Fibroblast of lung (primary cell): ENCODE data around the gene RASL11A. TPM values are rescaled to one million over a fixed set of nuclear protein-coding genes. Genes with fewer than 3 reads are reported as not detected.

Experiments used
- DNase-seq, 2 donors: peaks; one replicate each; pipeline versions ENCODE4 v3.0.0 to v3.0.0-alpha.2; 2010; ENCODE audit warnings: low read depth in 2 of 2
- H2AFZ ChIP-seq: 2 replicates; pipeline ENCODE4 v1.5.1; 2012; ENCODE audit warnings: low read length, control low read depth, inconsistent platforms
- H3K27ac ChIP-seq: 2 replicates; pipeline ENCODE4 v1.5.1; 2011; ENCODE audit warnings: low read length, control low read depth; ENCODE audit not compliant: insufficient read depth
- H3K27me3 ChIP-seq: 2 replicates; pipeline ENCODE4 v1.5.1; 2011; ENCODE audit warnings: mild to moderate bottlenecking, low read length; ENCODE audit not compliant: control insufficient read depth, insufficient read depth
- H3K36me3 ChIP-seq: 2 replicates; pipeline ENCODE4 v1.5.1; 2011; ENCODE audit warnings: low read length; ENCODE audit not compliant: control insufficient read depth, insufficient read depth
- H3K4me1 ChIP-seq: 2 replicates; pipeline ENCODE4 v1.5.1; 2011; ENCODE audit warnings: low read length; ENCODE audit not compliant: control insufficient read depth, insufficient read depth; ENCODE audit errors: extremely low read depth
- H3K4me2 ChIP-seq: 2 replicates; pipeline ENCODE4 v1.5.1; 2011; ENCODE audit warnings: low read length, control low read depth; ENCODE audit not compliant: insufficient read depth; ENCODE audit errors: extremely low read depth
- H3K4me3 ChIP-seq, 4 experiments: fragments of 200-600 bp in 1 of 4; sonication (generic) in 1 of 4; replicated peaks in 1 of 4; 2 replicates each; pipeline ENCODE4 v1.5.1; 2011 to 2016; ENCODE audit warnings: low read length in 4 of 4, low read depth in 3 of 4, mild to moderate bottlenecking in 3 of 4, control low read depth in 2 of 4, inconsistent platforms in 1 of 4, mixed read lengths in 1 of 4; ENCODE audit not compliant: insufficient read depth in 1 of 4; ENCODE audit errors: control extremely low read depth in 1 of 4
- H3K79me2 ChIP-seq: 2 replicates; pipeline ENCODE4 v1.5.1; 2012; ENCODE audit warnings: mild to moderate bottlenecking, low read length, inconsistent platforms; ENCODE audit not compliant: control insufficient read depth, insufficient read depth
- H3K9ac ChIP-seq: 2 replicates; pipeline ENCODE4 v1.5.1; 2011; ENCODE audit warnings: mild to moderate bottlenecking, low read length, control low read depth; ENCODE audit not compliant: insufficient read depth
- H3K9me3 ChIP-seq: 2 replicates; pipeline ENCODE4 v1.5.1; 2012; ENCODE audit warnings: low read depth, low read length; ENCODE audit not compliant: control insufficient read depth, insufficient read depth
- H4K20me1 ChIP-seq: 2 replicates; pipeline ENCODE4 v1.5.1; 2011; ENCODE audit warnings: low read length; ENCODE audit not compliant: control insufficient read depth, insufficient read depth; ENCODE audit errors: extremely low read depth
- EZH2 ChIP-seq: IDR thresholded peaks from 2 replicates; pipeline ENCODE4 v1.5.1; 2012; ENCODE audit warnings: low read length, control low read depth, mild to moderate bottlenecking; ENCODE audit errors: missing control alignments
- polyA plus RNA-seq, 2 donors: library from polyadenylated mRNA; depleted of rRNA in 1 of 2; stranded (reverse) in 1 of 2; unstranded in 1 of 2; fragments of >200 nt; gene quantifications; 2 replicates each; pipeline ENCODE4 v1.2.1, GENCODE V29; 2011 to 2012; ENCODE audit warnings: missing spikeins in 1 of 2
- total RNA-seq: library from RNA; depleted of rRNA; stranded (reverse); fragments of >200 nt; gene quantifications from 2 replicates; pipeline ENCODE4 v1.2.1, GENCODE V29; 2014
- TF ChIP-seq, protein P1 (sequence below), 2 donors: IDR thresholded peaks in 1 of 2; conservative IDR thresholded peaks in 1 of 2; 1 replicate in 1 of 2; 2 replicates in 1 of 2; pipeline ENCODE4 v1.5.1; 2011 to 2012; ENCODE audit warnings: low read length in 2 of 2, control low read depth in 1 of 2, inconsistent platforms in 1 of 2, low read depth in 1 of 2, mild to moderate bottlenecking in 1 of 2

RASL11A gene
- total and polyA plus RNA-seq, 2 donors (not counting 1 experiment from before 2014, with no cell fraction given) = 10.4 to 73.5 TPM

GRCh38 chr13:27293076-27293691 lies 22.6 kb downstream of the RASL11A start:
- no peaks in the 10 kb centered on the region for H3K79me2 ChIP-seq
- TF ChIP-seq, protein P1, sequence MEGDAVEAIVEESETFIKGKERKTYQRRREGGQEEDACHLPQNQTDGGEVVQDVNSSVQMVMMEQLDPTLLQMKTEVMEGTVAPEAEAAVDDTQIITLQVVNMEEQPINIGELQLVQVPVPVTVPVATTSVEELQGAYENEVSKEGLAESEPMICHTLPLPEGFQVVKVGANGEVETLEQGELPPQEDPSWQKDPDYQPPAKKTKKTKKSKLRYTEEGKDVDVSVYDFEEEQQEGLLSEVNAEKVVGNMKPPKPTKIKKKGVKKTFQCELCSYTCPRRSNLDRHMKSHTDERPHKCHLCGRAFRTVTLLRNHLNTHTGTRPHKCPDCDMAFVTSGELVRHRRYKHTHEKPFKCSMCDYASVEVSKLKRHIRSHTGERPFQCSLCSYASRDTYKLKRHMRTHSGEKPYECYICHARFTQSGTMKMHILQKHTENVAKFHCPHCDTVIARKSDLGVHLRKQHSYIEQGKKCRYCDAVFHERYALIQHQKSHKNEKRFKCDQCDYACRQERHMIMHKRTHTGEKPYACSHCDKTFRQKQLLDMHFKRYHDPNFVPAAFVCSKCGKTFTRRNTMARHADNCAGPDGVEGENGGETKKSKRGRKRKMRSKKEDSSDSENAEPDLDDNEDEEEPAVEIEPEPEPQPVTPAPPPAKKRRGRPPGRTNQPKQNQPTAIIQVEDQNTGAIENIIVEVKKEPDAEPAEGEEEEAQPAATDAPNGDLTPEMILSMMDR (conservative IDR thresholded peaks at IDR 0.05 in 1 of 2, IDR thresholded peaks at IDR 0.05 in 1 of 2; ENCODE audit: low read depth in 1 of 2, low read length in 2 of 2) = no peak
- no peak for TF ChIP-seq EZH2
- H3K4me3 ChIP-seq = no peak overlapping the region
- no peak overlapping the region for H3K4me2 ChIP-seq
- H4K20me1 ChIP-seq = no peaks in the 10 kb centered on the region
- no peak for DNase-seq
- H3K36me3 ChIP-seq = no peaks in the 10 kb centered on the region
- no peaks in the 10 kb centered on the region for H3K4me1 ChIP-seq
- H2AFZ ChIP-seq = no peak overlapping the region
- no peak overlapping the region for H3K27ac ChIP-seq
- H3K27me3 ChIP-seq = peaks cover 18% of the 10 kb centered on the region
- no peak overlapping the region for H3K9ac ChIP-seq
- no peaks in the 10 kb centered on the region for H3K9me3 ChIP-seq

- Histone ChIP-seq H3K27me3 (peaks cover 19% of the 10 kb centered on the region), H4K20me1 (no peaks in the 10 kb centered on the region), H2AFZ (no peak overlapping the region)
Measured at GRCh38 chr13:27293873-27294515, 23.4 kb downstream of the RASL11A start.

DNA sequence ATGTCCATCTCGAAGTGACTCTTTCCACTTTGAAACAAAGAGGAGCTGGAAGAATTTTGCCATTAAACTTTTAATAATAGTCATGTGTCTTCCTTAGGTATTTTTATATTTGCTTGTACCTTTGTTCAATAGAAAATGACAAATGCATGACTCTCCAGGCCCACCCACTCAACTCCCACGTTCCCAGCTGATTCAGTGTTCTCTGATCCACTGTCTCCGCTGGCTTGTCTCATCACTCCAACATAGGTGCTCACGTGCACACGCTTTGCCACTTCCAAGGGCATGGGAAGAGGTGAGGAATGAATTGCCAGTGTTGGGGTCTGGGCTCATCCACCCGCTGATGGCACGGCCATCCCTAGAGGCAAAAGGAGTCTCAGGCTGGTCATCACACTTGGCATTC lies 24.5 kb downstream of the RASL11A start:
- H3K27me3 ChIP-seq = peaks cover 21% of the 10 kb centered on the region

More at GRCh38 chr13:27293873-27294515, 23.4 kb downstream of the RASL11A start:
- no peak overlapping the region for H3K4me3 ChIP-seq
- DNase-seq = no peak
- H3K27ac ChIP-seq = no peak overlapping the region
- H3K79me2 ChIP-seq = no peaks in the 10 kb centered on the region
- TF ChIP-seq, protein P1 (conservative IDR thresholded peaks at IDR 0.05 in 1 of 2, IDR thresholded peaks at IDR 0.05 in 1 of 2; ENCODE audit: low read depth in 1 of 2, low read length in 2 of 2) = no peak
- no peak for TF ChIP-seq EZH2
- H3K4me1 ChIP-seq = no peaks in the 10 kb centered on the region
- no peak overlapping the region for H3K9ac ChIP-seq
- no peaks in the 10 kb centered on the region for H3K9me3 ChIP-seq
- H3K4me2 ChIP-seq = no peak overlapping the region
- H3K36me3 ChIP-seq = no peaks in the 10 kb centered on the region

More for the DNA sequence above, 24.5 kb downstream of the RASL11A start:
- no peaks in the 10 kb centered on the region for H3K36me3 ChIP-seq
- no peak overlapping the region for H3K9ac ChIP-seq
- H3K79me2 ChIP-seq = no peaks in the 10 kb centered on the region
- no peak overlapping the region for H3K4me3 ChIP-seq
- no peak overlapping the region for H2AFZ ChIP-seq
- H3K4me1 ChIP-seq = no peaks in the 10 kb centered on the region
- no peak overlapping the region for H3K27ac ChIP-seq
- no peaks in the 10 kb centered on the region for H4K20me1 ChIP-seq
- no peaks in the 10 kb centered on the region for H3K9me3 ChIP-seq
- TF ChIP-seq, protein P1 (conservative IDR thresholded peaks at IDR 0.05 in 1 of 2, IDR thresholded peaks at IDR 0.05 in 1 of 2; ENCODE audit: low read depth in 1 of 2, low read length in 2 of 2) = no peak
- TF ChIP-seq EZH2 = no peak
- DNase-seq = no peak
- no peak overlapping the region for H3K4me2 ChIP-seq
